ENCODE measurements around the gene EFCAB9. TPM values are rescaled to one million over a fixed set of nuclear protein-coding genes. Genes with fewer than 3 reads are reported as not detected.

EFCAB9 gene
- total RNA-seq, 4 donors from 2014 or later: not detected

DNA sequence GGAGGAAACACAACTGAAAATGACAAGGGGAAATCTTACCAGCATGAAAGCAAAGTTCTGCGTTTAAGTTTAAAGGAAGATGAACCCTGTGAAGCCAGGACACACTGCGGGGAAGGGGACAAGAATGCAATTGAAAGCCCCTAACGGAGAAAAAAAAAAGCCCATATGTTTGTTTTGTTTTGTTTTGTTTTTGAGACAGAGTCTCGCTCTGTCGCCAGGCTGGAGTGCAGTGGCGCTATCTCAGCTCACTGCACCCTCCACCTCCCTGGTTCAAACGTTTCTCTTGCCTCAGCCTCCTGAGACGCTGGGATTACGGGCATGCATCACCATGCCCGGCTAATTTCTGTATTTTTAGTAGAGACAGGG is 8.9 kb upstream of the EFCAB9 start:
- no peaks in the 10 kb centered on the region for H3K27me3 ChIP-seq
- peak overlapping the region in 3 of 4 donors; percentile 5 to 96 (median 93) for H3K27ac ChIP-seq
- H3K4me1 ChIP-seq: peaks cover 0 to 47% (median 3%) of the 10 kb centered on the region in 3 donors
- ATAC-seq: no peak
- H3K9me3 ChIP-seq: no peaks in the 10 kb centered on the region
- H3K4me3 ChIP-seq: no peak overlapping the region
- WGBS, 2 donors (ENCODE audit: low coverage in 1 of 2): 83 to 85% methylated on average over 10 of the region's 10 CpGs
- H3K36me3 ChIP-seq: no peaks in the 10 kb centered on the region
- TF ChIP-seq POLR2AphosphoS5 (IDR thresholded peaks at IDR 0.05) (no peak), POLR2A (IDR thresholded peaks at IDR 0.05) (no peak), EP300 (IDR thresholded peaks at IDR 0.05) (no peak)
- TF ChIP-seq, protein P1, sequence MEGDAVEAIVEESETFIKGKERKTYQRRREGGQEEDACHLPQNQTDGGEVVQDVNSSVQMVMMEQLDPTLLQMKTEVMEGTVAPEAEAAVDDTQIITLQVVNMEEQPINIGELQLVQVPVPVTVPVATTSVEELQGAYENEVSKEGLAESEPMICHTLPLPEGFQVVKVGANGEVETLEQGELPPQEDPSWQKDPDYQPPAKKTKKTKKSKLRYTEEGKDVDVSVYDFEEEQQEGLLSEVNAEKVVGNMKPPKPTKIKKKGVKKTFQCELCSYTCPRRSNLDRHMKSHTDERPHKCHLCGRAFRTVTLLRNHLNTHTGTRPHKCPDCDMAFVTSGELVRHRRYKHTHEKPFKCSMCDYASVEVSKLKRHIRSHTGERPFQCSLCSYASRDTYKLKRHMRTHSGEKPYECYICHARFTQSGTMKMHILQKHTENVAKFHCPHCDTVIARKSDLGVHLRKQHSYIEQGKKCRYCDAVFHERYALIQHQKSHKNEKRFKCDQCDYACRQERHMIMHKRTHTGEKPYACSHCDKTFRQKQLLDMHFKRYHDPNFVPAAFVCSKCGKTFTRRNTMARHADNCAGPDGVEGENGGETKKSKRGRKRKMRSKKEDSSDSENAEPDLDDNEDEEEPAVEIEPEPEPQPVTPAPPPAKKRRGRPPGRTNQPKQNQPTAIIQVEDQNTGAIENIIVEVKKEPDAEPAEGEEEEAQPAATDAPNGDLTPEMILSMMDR (IDR thresholded peaks at IDR 0.05): no peak

DNA sequence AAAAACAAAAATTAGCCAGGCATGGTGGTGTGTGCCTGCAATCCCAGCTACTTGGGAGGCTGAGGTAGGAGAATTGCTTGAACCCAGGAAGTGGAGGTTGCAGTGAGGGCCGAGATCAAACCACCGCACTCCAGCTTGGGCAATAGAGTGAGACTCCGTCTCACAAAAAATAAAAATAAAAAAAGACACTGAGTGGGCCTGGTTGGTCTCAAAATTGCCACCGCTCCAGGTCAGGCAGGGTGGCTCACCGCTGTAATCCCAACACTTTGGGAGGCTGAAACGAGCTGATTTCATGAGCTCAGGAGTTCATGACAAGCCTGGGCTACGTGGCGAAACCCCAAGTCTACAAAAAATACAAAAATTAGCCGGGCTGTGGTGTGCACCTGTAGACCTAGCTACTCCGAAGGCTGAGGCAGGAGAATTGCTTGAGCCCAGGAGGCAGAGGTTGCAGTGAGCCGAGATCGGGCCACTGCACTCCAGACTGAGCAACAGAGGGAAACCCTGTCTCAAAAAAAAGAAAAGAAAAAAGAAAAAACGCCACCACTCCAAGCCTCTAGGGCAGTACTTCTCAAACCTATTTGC is 7.8 kb upstream of the EFCAB9 start:
- Histone ChIP-seq H3K27me3 (no peaks in the 10 kb centered on the region), H3K4me3 (peak overlapping the region in 1 of 2 donors; percentile 93), H3K27ac (peak overlapping the region in 3 of 4 donors; percentile 5 to 96 (median 93)), H3K36me3 (no peaks in the 10 kb centered on the region), H3K4me1 (peaks cover 0 to 45% (median 3%) of the 10 kb centered on the region in 3 donors), H3K9me3 (no peaks in the 10 kb centered on the region)
- 69 to 80% methylated on average over 6 to 7 of the region's 13 CpGs for whole genome bisulfite sequencing, 2 donors (ENCODE audit: low coverage in 1 of 2)
- no peak for TF ChIP-seq EP300 (IDR thresholded peaks at IDR 0.05)
- TF ChIP-seq, protein P1 (IDR thresholded peaks at IDR 0.05): no peak
- no peak for ATAC-seq

GRCh38 chr5:172187118-172188032 is 6.6 kb upstream of the EFCAB9 start:
- Histone ChIP-seq H3K9me3 (no peaks in the 10 kb centered on the region), H3K4me1 (peaks cover 0 to 45% (median 3%) of the 10 kb centered on the region in 3 donors), H3K27ac (peak overlapping the region; percentile 62 to 96 (median 90)), H3K27me3 (no peaks in the 10 kb centered on the region), H3K36me3 (no peaks in the 10 kb centered on the region), H3K4me3 (peak overlapping the region; percentile 63 to 93)
- peak; percentile 13 for ATAC-seq
- WGBS, 2 donors (ENCODE audit: low coverage in 1 of 2): 0% methylated on average over 6 to 15 of the region's 66 CpGs
- TF ChIP-seq, protein P1 (IDR thresholded peaks at IDR 0.05): peak in 1 of 4 experiments; percentile 5
- TF ChIP-seq EP300 (IDR thresholded peaks at IDR 0.05): no peak

GRCh38 chr5:172188033-172188892 is 5.7 kb upstream of the EFCAB9 start, which contains the start of gene STK10:
STK10 (minus strand) TSS chr5:172188224; CDS start chr5:172188042, 182 bp downstream.
- Histone ChIP-seq H3K9me3 (no peaks in the 10 kb centered on the region), H3K36me3 (no peaks in the 10 kb centered on the region), H3K4me1 (peaks cover 0 to 45% (median 3%) of the 10 kb centered on the region in 3 donors), H3K27me3 (no peaks in the 10 kb centered on the region), H3K27ac (peak within 1 kb of the TSS; percentile 62 to 96 (median 90)), H3K4me3 (peak within 1 kb of the TSS; percentile 63 to 93)
- WGBS, 2 donors (ENCODE audit: low coverage in 1 of 2): 0% methylated on average over 8 to 13 of the region's 102 CpGs
- TF ChIP-seq EP300 (IDR thresholded peaks at IDR 0.05): no peak
- peak; percentile 58 to 59 for TF ChIP-seq POLR2A (IDR thresholded peaks at IDR 0.05)
- TF ChIP-seq POLR2AphosphoS5 (IDR thresholded peaks at IDR 0.05): peak; percentile 32
- TF ChIP-seq, protein P1 (IDR thresholded peaks at IDR 0.05): peak; percentile 73 to 95 (median 86)
- ATAC-seq: peak; percentile 95
